ENCODE results near the gene RASSF7.

DNA sequence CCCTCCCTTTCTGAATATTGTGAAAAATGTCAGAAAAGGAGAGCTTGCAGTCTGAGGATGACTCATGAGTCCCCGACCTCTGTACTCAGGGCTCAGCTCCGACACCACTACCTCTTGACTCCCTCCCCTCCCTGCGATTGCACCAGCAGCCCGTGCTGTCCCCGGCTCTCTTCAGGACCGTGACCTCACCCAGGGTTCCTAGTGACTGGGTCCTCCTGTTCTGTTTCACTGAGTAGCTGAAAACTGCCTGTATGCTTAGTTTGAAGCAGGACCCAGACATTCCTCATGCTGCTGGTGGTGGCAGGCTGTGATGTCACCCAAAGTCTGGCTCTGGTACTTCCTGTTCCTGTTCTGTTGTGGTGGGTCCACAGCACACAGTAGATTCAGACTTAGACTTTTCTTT, 27.2 kb downstream of the RASSF7 start:
- TF ChIP-seq HDAC2 (IDR thresholded peaks at IDR 0.05) (no peak), RAD21 (conservative IDR thresholded peaks at IDR 0.05 in 1 of 2, IDR thresholded peaks at IDR 0.05 in 1 of 2) (no peak), ZSCAN20 (CRISPR knock-in tag; IDR thresholded peaks at IDR 0.05) (no peak), SREBF2 (IDR thresholded peaks at IDR 0.05) (no peak), RNF2 (IDR thresholded peaks at IDR 0.05; ENCODE audit: borderline replicate concordance, low read depth) (no peak), BCL3 (IDR thresholded peaks at IDR 0.05) (no peak), CEBPB (IDR thresholded peaks at IDR 0.05) (0 out of 4 replicates have a peak, but pooled peaks have one; percentile 14 to 28), KDM5A (IDR thresholded peaks at IDR 0.05) (no peak), POLR2A (IDR thresholded peaks at IDR 0.05; ENCODE audit: low read length) (no peak)
- TF ChIP-seq, protein P1, sequence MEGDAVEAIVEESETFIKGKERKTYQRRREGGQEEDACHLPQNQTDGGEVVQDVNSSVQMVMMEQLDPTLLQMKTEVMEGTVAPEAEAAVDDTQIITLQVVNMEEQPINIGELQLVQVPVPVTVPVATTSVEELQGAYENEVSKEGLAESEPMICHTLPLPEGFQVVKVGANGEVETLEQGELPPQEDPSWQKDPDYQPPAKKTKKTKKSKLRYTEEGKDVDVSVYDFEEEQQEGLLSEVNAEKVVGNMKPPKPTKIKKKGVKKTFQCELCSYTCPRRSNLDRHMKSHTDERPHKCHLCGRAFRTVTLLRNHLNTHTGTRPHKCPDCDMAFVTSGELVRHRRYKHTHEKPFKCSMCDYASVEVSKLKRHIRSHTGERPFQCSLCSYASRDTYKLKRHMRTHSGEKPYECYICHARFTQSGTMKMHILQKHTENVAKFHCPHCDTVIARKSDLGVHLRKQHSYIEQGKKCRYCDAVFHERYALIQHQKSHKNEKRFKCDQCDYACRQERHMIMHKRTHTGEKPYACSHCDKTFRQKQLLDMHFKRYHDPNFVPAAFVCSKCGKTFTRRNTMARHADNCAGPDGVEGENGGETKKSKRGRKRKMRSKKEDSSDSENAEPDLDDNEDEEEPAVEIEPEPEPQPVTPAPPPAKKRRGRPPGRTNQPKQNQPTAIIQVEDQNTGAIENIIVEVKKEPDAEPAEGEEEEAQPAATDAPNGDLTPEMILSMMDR (IDR thresholded peaks at IDR 0.05) = no peak
- TF ChIP-seq, protein P2, sequence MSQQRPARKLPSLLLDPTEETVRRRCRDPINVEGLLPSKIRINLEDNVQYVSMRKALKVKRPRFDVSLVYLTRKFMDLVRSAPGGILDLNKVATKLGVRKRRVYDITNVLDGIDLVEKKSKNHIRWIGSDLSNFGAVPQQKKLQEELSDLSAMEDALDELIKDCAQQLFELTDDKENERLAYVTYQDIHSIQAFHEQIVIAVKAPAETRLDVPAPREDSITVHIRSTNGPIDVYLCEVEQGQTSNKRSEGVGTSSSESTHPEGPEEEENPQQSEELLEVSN (IDR thresholded peaks at IDR 0.05; ENCODE audit: borderline replicate concordance, low read depth) = no peak
- TF ChIP-seq, protein P3, sequence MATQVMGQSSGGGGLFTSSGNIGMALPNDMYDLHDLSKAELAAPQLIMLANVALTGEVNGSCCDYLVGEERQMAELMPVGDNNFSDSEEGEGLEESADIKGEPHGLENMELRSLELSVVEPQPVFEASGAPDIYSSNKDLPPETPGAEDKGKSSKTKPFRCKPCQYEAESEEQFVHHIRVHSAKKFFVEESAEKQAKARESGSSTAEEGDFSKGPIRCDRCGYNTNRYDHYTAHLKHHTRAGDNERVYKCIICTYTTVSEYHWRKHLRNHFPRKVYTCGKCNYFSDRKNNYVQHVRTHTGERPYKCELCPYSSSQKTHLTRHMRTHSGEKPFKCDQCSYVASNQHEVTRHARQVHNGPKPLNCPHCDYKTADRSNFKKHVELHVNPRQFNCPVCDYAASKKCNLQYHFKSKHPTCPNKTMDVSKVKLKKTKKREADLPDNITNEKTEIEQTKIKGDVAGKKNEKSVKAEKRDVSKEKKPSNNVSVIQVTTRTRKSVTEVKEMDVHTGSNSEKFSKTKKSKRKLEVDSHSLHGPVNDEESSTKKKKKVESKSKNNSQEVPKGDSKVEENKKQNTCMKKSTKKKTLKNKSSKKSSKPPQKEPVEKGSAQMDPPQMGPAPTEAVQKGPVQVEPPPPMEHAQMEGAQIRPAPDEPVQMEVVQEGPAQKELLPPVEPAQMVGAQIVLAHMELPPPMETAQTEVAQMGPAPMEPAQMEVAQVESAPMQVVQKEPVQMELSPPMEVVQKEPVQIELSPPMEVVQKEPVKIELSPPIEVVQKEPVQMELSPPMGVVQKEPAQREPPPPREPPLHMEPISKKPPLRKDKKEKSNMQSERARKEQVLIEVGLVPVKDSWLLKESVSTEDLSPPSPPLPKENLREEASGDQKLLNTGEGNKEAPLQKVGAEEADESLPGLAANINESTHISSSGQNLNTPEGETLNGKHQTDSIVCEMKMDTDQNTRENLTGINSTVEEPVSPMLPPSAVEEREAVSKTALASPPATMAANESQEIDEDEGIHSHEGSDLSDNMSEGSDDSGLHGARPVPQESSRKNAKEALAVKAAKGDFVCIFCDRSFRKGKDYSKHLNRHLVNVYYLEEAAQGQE (IDR thresholded peaks at IDR 0.05) = no peak
